Neural progenitor cell (in vitro differentiated cells): ENCODE measurements around the gene DBNL. TPM values are rescaled to one million over a fixed set of nuclear protein-coding genes. Genes with fewer than 3 reads are reported as not detected.
A peak's percentile ranks its signal among the peaks of the same experiment; 100 is the strongest.

Experiments used
- DNase-seq: peaks from one replicate; pipeline ENCODE4 v3.0.0-alpha.2; 2016; ENCODE audit warnings: low spot score
- H2AFZ ChIP-seq: fragments of 200-600 bp; sonication (generic); replicated peaks from 2 replicates; pipeline ENCODE4 v1.6.1; 2016; ENCODE audit warnings: antibody characterized with exemption
- H3F3A ChIP-seq: fragments of 200-600 bp; sonication (generic); 2 replicates; pipeline ENCODE4 v1.6.1; 2016; ENCODE audit warnings: antibody characterized with exemption, low read depth
- H3K27ac ChIP-seq: fragments of 200-600 bp; sonication (generic); 2 replicates; pipeline ENCODE4 v1.5.1; 2016; ENCODE audit warnings: mild to moderate bottlenecking
- H3K27me3 ChIP-seq: fragments of 200-600 bp; sonication (generic); 2 replicates; pipeline ENCODE4 v1.6.1; 2016; ENCODE audit warnings: mild to moderate bottlenecking, moderate library complexity
- H3K36me3 ChIP-seq: fragments of 200-600 bp; sonication (generic); 2 replicates; pipeline ENCODE4 v1.5.1; 2016
- H3K4me1 ChIP-seq: fragments of 200-600 bp; sonication (generic); 2 replicates; pipeline ENCODE4 v1.6.1; 2016; ENCODE audit warnings: mixed run types
- H3K4me2 ChIP-seq: fragments of 200-600 bp; sonication (generic); 2 replicates; pipeline ENCODE4 v1.6.1; 2016
- H3K4me3 ChIP-seq: fragments of 200-600 bp; sonication (generic); 2 replicates; pipeline ENCODE4 v1.5.1; 2016
- H3K79me2 ChIP-seq: fragments of 200-600 bp; sonication (generic); 2 replicates; pipeline ENCODE4 v1.6.1; 2016; ENCODE audit warnings: low read depth
- H3K9ac ChIP-seq: fragments of 200-600 bp; sonication (generic); 2 replicates; pipeline ENCODE4 v1.6.1; 2016
- H3K9me3 ChIP-seq: fragments of 200-600 bp; sonication (generic); 2 replicates; pipeline ENCODE4 v1.5.1; 2016; ENCODE audit warnings: low read depth
- H4K20me1 ChIP-seq: fragments of 200-600 bp; sonication (generic); 2 replicates; pipeline ENCODE4 v1.6.1; 2016; ENCODE audit warnings: low read depth
- H3K27ac Mint-ChIP-seq: 3 replicates; pipeline ENCODE4 v1.8.0; 2021; ENCODE audit warnings: mixed read lengths
- H3K27me3 Mint-ChIP-seq: 2 replicates; pipeline ENCODE4 v1.8.0; 2022; ENCODE audit warnings: low read depth, mild to moderate bottlenecking, inconsistent platforms, moderate library complexity, mixed read lengths; ENCODE audit not compliant: insufficient read depth
- H3K36me3 Mint-ChIP-seq: 3 replicates; pipeline ENCODE4 v1.8.0; 2021; ENCODE audit warnings: mixed read lengths
- H3K4me1 Mint-ChIP-seq: 3 replicates; pipeline ENCODE4 v1.8.0; 2021; ENCODE audit warnings: mixed read lengths
- H3K4me3 Mint-ChIP-seq: 3 replicates; pipeline ENCODE4 v1.8.0; 2021; ENCODE audit warnings: mild to moderate bottlenecking, moderate library complexity, mixed read lengths
- H3K9me3 Mint-ChIP-seq: 3 replicates; pipeline ENCODE4 v1.8.0; 2020; ENCODE audit warnings: mixed read lengths
- CTCF ChIP-seq: fragments of 200-600 bp; sonication (generic); IDR thresholded peaks from 2 replicates; pipeline ENCODE4 v1.5.1; 2017; ENCODE audit warnings: antibody characterized with exemption, mild to moderate bottlenecking
- EZH2 ChIP-seq: fragments of 200-600 bp; sonication (generic); IDR thresholded peaks from 2 replicates; pipeline ENCODE4 v1.6.1; 2017; ENCODE audit warnings: antibody characterized with exemption, mild to moderate bottlenecking, moderate library complexity
- EZH2phosphoT487 ChIP-seq: fragments of 200-600 bp; sonication (generic); IDR thresholded peaks from 2 replicates; pipeline ENCODE4 v1.6.1; 2017; ENCODE audit warnings: antibody characterized with exemption
- total RNA-seq: library from RNA; depleted of rRNA; stranded (reverse); fragments of >200 nt; gene quantifications from 2 replicates; pipeline ENCODE4 v1.2.3, GENCODE V29; 2015; ENCODE audit warnings: low replicate concordance

Gene DBNL
- total RNA-seq, 1 donor from 2014 or later: 31.4 TPM

GRCh38 chr7:44087911-44088838 lies 43.7 kb downstream of the DBNL start:
- no peak overlapping the region for H3K27ac ChIP-seq
- H3K36me3 Mint-ChIP-seq: no peaks in the 10 kb centered on the region
- no peak overlapping the region for H3K4me3 ChIP-seq
- no peaks in the 10 kb centered on the region for H3K79me2 ChIP-seq
- no peak overlapping the region for H3K9ac ChIP-seq
- no peaks in the 10 kb centered on the region for H3K9me3 Mint-ChIP-seq
- peaks cover 3% of the 10 kb centered on the region for H3K4me1 Mint-ChIP-seq
- no peaks in the 10 kb centered on the region for H4K20me1 ChIP-seq
- no peak for TF ChIP-seq CTCF
- H3K4me1 ChIP-seq: no peaks in the 10 kb centered on the region
- no peaks in the 10 kb centered on the region for H3F3A ChIP-seq
- H3K9me3 ChIP-seq: no peaks in the 10 kb centered on the region
- no peaks in the 10 kb centered on the region for H3K36me3 ChIP-seq
- H3K27ac Mint-ChIP-seq: peak overlapping the region; percentile 4
- peaks cover 14% of the 10 kb centered on the region for H3K27me3 ChIP-seq
- no peak overlapping the region for H3K4me3 Mint-ChIP-seq
- no peak overlapping the region for H2AFZ ChIP-seq
- DNase-seq: no peak
- no peak overlapping the region for H3K4me2 ChIP-seq
- H3K27me3 Mint-ChIP-seq: peaks cover 5% of the 10 kb centered on the region

GRCh38 chr7:44093102-44093641 lies 48.7 kb downstream of the DBNL start:
- Histone ChIP-seq H3K9ac (no peak overlapping the region), H3F3A (no peaks in the 10 kb centered on the region), H3K4me3 (no peak overlapping the region), H3K27ac (no peak overlapping the region), H2AFZ (no peak overlapping the region), H4K20me1 (no peaks in the 10 kb centered on the region), H3K79me2 (no peaks in the 10 kb centered on the region), H3K9me3 (no peaks in the 10 kb centered on the region), H3K4me2 (no peak overlapping the region), H3K27me3 (no peaks in the 10 kb centered on the region), H3K4me1 (no peaks in the 10 kb centered on the region), H3K36me3 (no peaks in the 10 kb centered on the region)
- Mint-ChIP-seq H3K27me3 (peaks cover 5% of the 10 kb centered on the region), H3K27ac (no peak overlapping the region), H3K9me3 (no peaks in the 10 kb centered on the region), H3K4me3 (no peak overlapping the region), H3K4me1 (peaks cover 2% of the 10 kb centered on the region), H3K36me3 (no peaks in the 10 kb centered on the region)
- DNase-seq: no peak
- no peak for TF ChIP-seq CTCF
- TF ChIP-seq EZH2phosphoT487: no peak
- no peak for TF ChIP-seq EZH2

GRCh38 chr7:44094365-44094764 lies 49.9 kb downstream of the DBNL start:
- Mint-ChIP-seq H3K36me3 (no peaks in the 10 kb centered on the region), H3K27me3 (peaks cover 3% of the 10 kb centered on the region), H3K4me1 (no peaks in the 10 kb centered on the region), H3K4me3 (no peak overlapping the region), H3K9me3 (no peaks in the 10 kb centered on the region), H3K27ac (no peak overlapping the region)
- DNase-seq: no peak
- H3K4me3 ChIP-seq: no peak overlapping the region
- TF ChIP-seq EZH2 (no peak), CTCF (no peak), EZH2phosphoT487 (no peak)
- no peaks in the 10 kb centered on the region for H3K4me1 ChIP-seq
- no peaks in the 10 kb centered on the region for H3K79me2 ChIP-seq
- no peak overlapping the region for H3K27ac ChIP-seq
- H3K9ac ChIP-seq: no peak overlapping the region
- H3K4me2 ChIP-seq: no peak overlapping the region
- H2AFZ ChIP-seq: no peak overlapping the region
- no peaks in the 10 kb centered on the region for H4K20me1 ChIP-seq
- no peaks in the 10 kb centered on the region for H3K27me3 ChIP-seq
- H3K36me3 ChIP-seq: no peaks in the 10 kb centered on the region
- no peaks in the 10 kb centered on the region for H3F3A ChIP-seq
- no peaks in the 10 kb centered on the region for H3K9me3 ChIP-seq
